HG02759 (cell line): ENCODE measurements around the gene IRF6.

ENCODE experiments used
- ATAC-seq: cut with Tn5 transposase; IDR thresholded peaks from one replicate; pipeline ENCODE4 v1.9.1; 2021; ENCODE audit warnings: mild to moderate bottlenecking, moderate library complexity; ENCODE audit not compliant: unreplicated experiment

Gene IRF6

GRCh38 chr1:209736490-209737117 lies 69.3 kb downstream of the IRF6 start:
- ATAC-seq: no peak
